VCaP (cell line): ENCODE data around the gene SUFU.

Source experiments
- H3K27ac ChIP-seq: fragments of 450-650 bp; 2 replicates; pipeline ENCODE4 v1.5.1; 2017
- TF ChIP-seq, protein P1 (sequence below): fragments of 450-650 bp; conservative IDR thresholded peaks from 2 replicates; pipeline ENCODE4 v1.5.1; 2017; ENCODE audit warnings: mild to moderate bottlenecking, moderate library complexity

The SUFU gene

DNA sequence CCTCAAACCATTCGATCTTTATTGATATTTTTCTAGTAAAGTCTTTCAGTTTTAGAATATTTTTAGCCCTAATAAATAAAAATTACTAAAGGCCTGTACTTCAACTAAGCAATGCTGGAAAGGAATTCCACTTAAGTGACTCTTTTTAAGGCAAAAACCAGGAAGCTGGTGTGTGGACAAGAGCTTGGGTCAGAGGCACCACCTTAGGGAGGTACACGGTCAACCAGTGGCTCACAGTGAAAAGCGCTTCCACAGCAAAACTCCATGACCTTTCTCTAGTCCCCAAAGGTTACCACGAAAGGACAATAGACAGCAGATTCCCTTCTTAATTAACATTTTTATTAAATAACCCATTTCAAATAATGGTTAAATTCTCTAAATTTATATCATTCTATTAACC is 179.2 kb downstream of the SUFU start:
- TF ChIP-seq, protein P1, sequence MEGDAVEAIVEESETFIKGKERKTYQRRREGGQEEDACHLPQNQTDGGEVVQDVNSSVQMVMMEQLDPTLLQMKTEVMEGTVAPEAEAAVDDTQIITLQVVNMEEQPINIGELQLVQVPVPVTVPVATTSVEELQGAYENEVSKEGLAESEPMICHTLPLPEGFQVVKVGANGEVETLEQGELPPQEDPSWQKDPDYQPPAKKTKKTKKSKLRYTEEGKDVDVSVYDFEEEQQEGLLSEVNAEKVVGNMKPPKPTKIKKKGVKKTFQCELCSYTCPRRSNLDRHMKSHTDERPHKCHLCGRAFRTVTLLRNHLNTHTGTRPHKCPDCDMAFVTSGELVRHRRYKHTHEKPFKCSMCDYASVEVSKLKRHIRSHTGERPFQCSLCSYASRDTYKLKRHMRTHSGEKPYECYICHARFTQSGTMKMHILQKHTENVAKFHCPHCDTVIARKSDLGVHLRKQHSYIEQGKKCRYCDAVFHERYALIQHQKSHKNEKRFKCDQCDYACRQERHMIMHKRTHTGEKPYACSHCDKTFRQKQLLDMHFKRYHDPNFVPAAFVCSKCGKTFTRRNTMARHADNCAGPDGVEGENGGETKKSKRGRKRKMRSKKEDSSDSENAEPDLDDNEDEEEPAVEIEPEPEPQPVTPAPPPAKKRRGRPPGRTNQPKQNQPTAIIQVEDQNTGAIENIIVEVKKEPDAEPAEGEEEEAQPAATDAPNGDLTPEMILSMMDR: no peak
- no peak overlapping the region for H3K27ac ChIP-seq
